ENCODE results near the gene KCTD1.

GRCh38 chr18:26418225-26418624, 130.1 kb downstream of the KCTD1 start:
- TF ChIP-seq CTCF (IDR thresholded peaks at IDR 0.05; ENCODE audit: low read length) (no peak), EZH2phosphoT487 (IDR thresholded peaks at IDR 0.05; ENCODE audit: low read length) (no peak), EZH2 (optimal IDR thresholded peaks at IDR 0.05; ENCODE audit: low read depth, low read length) (no peak)

All from MM.1S (cell line).